Posterior cingulate gyrus (tissue), 11 donors: ENCODE results near the gene NAGLU.

Source experiments
- DNase-seq, 10 donors: peaks; one replicate each; pipeline versions ENCODE4 v3.0.0 to v3.0.0-alpha.2; 2020 to 2021; ENCODE audit warnings: mixed read lengths in 3 of 10
- intact Hi-C: fragments of 100-400 bp; cut with DNase I; formaldehyde crosslinking; loops from one replicate; pipeline ENCODE4 v1.15.1; 2023

The NAGLU gene

DNA sequence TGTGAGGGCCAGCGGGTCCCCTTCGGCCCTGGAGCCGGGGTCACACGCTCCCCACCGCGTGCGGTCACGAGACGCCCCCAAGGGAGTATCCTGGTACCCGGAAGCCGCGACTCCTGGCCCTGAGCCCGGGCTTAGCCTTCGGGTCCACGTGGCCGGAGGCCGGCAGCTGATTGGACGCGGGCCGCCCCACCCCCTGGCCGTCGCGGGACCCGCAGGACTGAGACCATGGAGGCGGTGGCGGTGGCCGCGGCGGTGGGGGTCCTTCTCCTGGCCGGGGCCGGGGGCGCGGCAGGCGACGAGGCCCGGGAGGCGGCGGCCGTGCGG lies at the start of gene NAGLU:
Gene NAGLU, plus strand, starts transcription at position 194 of the 324 bp plus-strand sequence. Its CDS starts 32 bp downstream, at position 226.
- intact Hi-C loops, result no loop called here
- DNase-seq, result peak; percentile 89 to 99 (median 95)

DNA sequence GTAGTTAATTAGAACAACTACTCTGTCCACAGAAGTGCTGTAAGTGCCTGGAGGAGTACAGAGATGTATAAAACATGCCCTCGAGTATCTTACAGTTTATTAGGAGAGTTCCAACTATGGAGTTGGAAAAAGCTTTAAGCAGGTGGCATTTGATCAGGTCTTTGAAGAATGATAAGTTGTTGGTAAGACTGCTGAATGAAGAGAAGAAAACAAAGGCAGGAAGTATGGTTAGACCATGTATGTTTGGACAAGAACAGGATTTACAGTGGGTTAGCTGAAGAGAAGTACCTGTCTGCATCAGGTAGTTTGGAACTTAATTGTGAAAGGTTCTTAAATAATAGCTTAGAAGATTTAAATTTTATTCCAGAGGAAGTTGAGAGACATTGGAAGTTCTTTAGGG lies 48.0 kb upstream of the NAGLU start:
- intact Hi-C loops, result no loop called here
- DNase-seq, result no peak

DNA sequence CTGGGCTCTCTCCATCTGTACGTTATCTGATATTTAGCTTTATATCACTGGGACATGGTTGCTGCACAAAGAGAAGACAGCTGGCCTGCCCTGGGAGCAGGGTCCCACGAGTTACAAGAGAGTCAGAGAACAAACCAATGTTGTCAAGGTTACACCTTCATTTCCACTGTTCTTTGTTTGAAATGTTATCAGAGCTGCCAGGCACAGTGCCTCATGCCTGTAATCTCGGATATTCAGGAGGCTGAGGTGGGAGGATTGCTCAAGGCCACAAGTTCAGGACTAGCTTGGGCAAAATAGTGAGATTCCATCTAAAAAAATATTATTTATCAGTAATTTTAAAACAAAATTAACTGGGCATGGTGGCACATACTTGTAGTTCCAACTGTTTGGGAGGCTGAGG lies 42.7 kb upstream of the NAGLU start:
- intact Hi-C loops, result no loop called here
- no peak for DNase-seq

DNA sequence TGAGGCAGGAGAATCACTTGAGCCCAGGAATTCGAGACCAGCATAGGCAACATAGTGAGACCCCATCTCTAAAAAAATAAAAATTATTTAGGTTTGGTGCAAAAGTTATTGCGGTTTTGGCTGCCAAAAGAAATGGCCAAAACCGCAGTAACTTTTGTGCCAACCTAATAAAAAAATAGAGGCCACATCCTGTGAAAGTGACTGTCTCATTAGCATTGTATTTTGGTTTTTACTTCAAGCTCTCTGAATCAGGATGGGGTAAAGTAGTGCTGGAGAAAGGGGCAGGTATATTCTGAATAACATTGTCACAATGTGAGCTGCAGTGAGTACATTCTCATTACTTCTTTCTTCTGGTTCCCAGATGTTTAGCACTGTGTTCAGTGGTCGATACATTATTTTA lies 41.4 kb upstream of the NAGLU start:
- DNase-seq, result no peak
- intact Hi-C loops, result no loop called here

DNA sequence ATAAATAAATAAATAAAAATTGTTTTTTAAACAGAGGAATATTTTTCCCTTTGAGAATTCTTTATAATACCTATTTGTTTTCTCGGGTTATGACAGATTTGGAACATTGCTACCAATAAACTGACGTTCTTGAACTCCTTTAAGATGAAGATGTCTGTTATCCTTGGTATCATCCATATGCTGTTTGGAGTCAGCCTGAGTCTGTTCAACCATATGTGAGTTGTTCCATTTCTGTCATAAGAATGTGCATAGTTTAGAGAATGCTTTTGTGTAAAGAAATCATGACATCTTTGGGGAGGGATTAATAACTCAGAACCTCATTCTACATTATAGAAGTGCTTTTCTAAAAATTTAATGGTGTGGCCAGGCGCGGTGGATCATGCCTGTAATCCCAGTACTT lies 37.2 kb upstream of the NAGLU start:
- intact Hi-C loops, result no loop called here
- no peak for DNase-seq

DNA sequence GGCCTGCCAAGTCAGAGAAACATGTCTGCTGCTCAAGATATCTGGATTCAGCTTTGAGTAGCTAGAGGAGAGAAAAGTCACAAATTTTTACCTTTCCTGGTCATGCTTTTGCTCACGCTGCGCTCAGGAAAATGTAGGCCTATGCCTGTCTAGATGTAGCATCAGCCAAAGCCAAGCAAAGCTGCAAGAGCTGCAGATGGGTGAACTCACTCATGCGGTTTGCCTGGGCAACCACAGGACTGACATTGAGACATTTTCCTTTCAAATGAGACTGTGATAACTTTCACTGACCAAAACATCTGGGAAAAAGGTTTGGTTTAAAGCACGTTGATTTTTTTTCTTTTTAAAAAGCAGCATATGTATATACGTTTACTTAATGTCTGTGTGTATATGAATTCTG lies 34.0 kb upstream of the NAGLU start:
- intact Hi-C loops, result no loop called here

DNA sequence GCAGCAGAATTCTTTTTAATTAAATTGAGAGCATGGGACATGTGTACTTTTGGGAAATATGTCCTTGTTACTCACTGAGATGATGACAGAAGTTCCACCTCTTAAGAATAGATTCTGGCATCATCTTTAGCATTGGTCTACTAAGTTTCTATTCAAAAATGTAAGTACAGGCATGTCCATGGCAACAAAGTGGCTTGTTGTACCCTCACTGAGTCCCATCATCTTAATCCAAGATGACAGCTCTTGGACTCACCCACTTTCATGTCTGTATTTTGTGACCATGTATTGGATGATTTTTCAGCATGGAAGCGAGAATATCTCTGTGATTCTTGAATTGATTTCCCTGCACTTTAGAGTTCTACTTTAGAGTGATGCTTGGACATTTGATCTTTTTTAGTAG lies 33.1 kb upstream of the NAGLU start:
- intact Hi-C loops, result no loop called here
- DNase-seq, result no peak

More for the DNA sequence above, 34.0 kb upstream of the NAGLU start:
- DNase-seq, result no peak

DNA sequence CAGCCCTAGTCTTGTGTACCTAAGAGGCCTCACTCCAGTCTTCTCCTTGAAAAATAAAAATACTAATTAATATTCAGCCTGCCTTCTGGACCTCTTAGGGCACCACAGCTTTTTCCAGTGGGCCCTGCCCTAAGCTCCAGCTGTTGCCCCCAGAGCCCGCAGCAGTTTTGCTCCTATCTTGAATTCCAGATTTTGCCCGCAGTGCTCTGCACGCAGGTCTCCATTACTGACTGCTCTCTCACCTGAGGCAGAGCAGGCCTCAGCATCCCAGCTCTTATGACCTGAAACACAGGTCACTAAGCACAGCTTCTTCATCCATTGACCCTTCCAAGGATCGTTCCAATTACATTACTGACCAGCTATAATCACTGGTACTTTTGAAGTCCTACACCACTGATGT lies 28.4 kb upstream of the NAGLU start:
- intact Hi-C loops, result no loop called here
- no peak for DNase-seq

DNA sequence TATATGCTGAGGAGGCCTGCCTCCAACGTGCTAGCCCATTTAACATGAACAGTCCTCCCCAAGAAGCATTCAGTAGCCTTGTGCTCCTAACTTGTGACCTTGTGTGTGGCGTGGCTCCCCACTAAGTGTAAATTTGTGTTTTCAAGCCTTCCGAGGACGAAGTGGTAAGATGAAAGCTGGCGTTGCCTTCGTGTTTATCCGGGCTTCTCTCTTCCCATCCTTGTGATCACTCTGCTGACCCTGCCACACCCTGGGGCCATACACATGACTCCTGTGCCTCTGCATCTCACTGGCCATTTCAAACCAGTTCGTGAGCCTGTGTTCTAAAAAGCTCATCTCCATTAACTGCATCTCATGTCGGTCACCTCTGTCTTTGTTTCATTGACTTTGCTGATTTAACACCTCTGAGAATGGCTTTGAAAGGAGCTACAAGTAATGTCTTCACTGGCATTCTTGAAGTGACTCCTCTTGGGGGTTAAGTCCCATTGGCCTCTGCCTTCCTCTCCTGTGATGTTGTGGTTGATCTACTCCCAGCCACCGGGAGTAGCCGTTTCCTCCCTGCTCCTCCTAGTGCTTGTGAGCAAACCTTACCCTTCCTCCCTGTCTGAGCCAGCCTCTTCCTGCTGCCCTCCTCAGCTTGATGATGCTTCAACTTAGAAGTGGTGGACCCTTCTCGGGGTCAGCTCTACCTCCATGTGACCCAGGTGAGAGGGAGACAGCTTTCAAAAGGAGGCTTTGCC lies 27.4 kb upstream of the NAGLU start:
- DNase-seq, result no peak
- intact Hi-C loops, result no loop called here

DNA sequence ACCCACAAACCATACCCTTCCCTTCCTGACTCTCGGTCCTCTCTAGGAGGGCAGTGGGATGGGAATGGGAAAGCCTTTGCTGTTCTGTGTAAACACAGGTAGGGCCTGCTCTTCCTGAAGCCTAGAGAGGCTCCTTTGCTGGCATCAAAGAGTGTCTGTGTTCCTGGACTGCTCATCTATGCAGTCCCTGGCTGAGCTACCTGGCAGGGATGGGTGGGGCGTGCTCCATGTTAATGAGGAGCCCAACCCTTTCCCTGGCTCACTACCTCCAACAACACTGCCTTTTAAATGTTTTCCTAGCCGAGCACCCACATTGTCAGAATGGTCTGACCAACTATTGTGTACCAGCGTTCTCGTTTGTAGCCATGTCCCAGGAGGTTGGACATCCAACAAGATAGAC lies 26.6 kb upstream of the NAGLU start:
- intact Hi-C loops, result no loop called here

DNA sequence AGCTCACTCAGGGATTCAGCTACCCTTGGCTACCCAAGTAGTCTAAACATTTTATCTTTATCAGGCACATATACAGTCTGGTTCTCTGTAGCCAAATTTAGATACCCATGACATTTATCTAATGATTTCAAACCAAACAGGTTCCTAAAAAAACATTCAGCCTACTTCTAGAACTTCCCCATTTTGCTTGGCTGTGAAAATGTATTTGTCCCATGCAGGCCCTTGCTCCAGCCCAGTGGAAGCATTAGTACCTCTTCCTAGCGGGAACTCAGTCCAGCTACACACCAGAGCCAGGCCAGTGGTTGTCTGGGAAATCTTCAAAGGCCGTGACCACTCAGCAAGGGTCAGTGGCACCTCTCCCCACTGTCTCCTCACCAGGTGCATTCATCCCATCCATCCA lies 26.2 kb upstream of the NAGLU start:
- intact Hi-C loops, result loop anchor here (10.0 kb wide), 1 partner anchor 45 kb away; no protein-coding TSS in a partner anchor
- no peak for DNase-seq

More for the DNA sequence above, 26.6 kb upstream of the NAGLU start:
- no peak for DNase-seq

DNA sequence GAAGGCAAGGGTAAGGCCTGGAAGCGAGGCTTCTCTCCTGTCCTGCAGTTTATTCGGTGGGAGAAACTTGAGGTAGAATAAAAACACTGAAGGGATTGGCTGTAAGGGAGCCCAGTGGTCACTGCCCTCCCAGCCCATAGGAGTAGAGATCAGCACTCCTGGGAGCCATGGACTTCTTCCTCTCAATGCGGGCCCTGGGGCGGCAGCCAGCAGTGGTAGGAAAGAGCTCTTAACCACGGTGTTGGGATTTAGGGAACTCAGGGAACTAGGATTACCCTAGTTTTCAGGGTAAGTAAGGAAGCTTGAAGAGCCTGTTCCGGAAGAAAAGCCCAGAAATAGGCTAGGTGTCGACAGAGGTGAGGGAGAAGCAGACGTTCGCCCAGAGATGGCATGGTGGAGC lies 23.8 kb upstream of the NAGLU start:
- intact Hi-C loops, result loop anchor here (10.0 kb wide), 1 partner anchor 47 kb away; no protein-coding TSS in a partner anchor
- peak in 2 of 10 donors; percentile 12 to 29 for DNase-seq

DNA sequence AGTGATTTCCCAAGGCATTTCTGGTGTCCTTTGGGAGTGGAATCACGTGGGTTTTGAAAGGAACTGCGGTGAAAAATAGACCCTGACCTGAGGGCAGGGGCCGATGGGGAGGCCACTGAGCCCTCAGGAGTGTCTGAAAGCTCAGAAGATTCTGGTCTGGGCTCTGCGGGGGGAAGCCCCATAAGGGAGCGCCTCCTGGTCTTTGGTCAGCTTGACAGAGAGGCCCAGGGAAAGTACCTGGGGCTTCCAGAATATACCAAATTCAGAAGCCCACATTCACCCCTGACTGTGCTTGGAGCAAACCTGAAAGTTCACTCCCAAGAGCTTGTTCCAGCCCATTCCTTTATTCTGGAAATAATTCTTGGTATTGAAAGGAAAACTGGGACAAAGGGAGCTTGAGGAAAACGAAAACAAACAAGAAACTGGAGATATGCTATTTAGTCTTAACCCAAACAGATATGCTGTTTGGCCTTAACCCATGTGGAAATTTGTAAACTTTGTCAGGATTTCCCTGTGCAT lies 23.2 kb upstream of the NAGLU start:
- DNase-seq, result peak in 2 of 10 donors; percentile 20 to 60

DNA sequence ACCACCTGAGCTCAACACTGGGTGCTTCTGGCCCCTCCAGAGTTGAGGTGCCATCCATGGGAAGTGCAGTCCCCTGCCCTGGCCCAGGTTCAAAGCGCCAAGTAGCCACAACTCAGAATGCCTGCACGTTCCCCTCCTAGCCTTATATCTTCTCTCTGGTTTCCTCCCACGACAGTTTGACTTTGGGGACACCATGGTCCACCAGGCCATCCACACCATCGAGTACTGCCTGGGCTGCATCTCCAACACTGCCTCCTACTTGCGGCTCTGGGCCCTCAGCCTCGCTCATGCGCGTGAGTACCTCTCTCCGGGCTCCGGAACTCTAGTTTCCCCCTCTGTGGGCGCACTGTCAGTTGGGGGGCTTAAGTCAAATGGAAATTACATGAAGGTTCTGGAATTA lies 22.4 kb upstream of the NAGLU start:
- intact Hi-C loops, result loop anchor here (10.0 kb wide), 1 partner anchor 49 kb away; no protein-coding TSS in a partner anchor
- DNase-seq, result peak in 1 of 10 donors; percentile 49

More for the DNA sequence above, 23.2 kb upstream of the NAGLU start:
- intact Hi-C loops, result loop anchor here (10.0 kb wide), 1 partner anchor 48 kb away; no protein-coding TSS in a partner anchor

DNA sequence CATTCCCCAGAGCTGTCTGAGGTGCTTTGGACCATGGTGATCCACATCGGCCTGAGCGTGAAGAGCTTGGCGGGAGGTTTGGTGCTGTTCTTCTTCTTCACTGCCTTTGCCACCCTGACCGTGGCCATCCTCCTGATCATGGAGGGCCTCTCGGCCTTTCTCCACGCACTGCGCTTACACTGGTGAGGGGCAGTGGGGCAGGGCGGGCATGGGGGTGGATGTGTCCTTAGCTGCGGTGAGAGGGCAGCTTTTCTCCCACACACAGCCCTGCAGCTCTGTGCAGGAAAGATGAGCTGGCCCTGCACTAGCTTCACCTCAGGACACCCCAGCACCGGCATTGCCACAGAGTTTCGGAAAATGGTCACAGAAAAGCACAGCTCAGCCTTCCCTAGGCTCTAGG lies 21.8 kb upstream of the NAGLU start:
- peak in 2 of 10 donors; percentile 31 to 38 for DNase-seq
- intact Hi-C loops, result loop anchor here (10.0 kb wide), 1 partner anchor 49 kb away; no protein-coding TSS in a partner anchor

DNA sequence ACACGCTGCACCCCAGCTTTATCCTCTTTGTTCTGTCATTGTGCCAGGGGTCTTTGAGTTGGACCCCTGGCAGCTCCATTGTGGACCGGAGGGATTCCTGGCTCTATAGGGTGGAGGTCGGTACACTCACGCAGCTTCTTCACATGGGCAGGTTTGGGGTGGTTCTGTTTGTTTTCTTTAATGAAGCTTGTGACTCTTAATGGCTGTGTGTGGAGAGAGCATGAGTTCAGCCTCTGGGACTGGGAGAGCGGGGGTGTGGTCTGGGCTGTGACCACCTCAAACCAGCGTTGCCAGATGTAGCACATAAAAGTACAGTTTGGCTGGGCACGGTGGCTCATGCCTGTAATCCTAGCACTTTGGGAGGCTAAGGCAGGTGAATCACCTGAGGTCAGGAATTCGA lies 21.2 kb upstream of the NAGLU start:
- peak in 2 of 10 donors; percentile 5 to 19 for DNase-seq
- intact Hi-C loops, result loop anchor here (10.0 kb wide), 1 partner anchor 50 kb away; no protein-coding TSS in a partner anchor

DNA sequence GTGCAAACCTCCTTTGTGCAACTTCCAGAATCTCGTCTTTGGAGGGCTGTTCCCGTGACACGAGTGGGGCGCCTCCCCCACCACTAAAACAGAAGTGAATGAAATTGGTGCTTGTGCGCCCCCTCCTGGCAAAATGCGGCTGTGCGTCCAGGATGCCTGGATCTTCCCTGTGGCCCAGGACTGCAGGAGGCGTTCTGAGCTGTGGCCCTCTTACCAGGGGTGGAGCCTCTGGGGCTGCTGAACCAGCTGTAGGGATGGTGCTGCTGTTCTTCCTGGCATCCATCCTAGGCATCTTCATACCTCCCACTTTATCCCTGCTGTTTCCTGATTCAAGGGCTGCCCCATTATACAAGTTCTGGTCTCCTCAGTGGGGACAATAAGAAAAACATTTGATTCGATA lies 18.5 kb upstream of the NAGLU start:
- intact Hi-C loops, result loop anchor here (10.0 kb wide), 1 partner anchor 53 kb away; no protein-coding TSS in a partner anchor
- peak; percentile 58 to 97 (median 83) for DNase-seq

DNA sequence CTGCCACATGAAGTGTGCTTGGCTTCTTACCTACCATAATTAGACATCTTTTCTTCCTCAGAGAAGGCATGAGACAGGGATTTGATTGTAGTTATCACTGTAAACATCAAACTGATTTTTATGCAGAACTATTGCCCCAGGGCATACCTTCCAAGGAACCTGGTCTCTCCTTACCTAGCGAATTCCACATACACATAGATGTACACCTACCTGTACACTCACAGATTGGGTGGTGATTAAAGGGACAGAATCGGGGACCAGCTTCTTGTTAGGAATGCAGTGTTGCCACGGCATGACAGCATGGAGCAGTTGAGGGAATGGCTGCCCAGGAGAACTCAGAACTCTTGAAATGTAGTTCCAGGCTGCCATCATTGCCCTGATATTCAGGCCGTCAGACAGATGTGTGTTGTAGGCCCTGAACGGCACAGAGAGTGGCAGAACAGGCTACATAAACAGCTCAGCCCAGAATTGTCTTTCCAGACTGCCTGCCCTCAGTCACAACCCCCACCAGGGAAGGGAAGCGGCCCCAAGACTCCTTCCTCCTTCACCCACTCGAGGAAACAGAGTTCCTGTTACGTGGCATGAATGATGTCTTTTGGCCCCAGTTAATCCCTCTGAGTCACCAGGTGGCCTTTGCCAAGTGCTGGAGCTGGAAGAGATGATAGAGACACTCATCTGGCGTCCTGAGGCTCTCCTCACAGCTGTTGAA lies 17.8 kb upstream of the NAGLU start:
- intact Hi-C loops, result loop anchor here (10.0 kb wide), 1 partner anchor 53 kb away; no protein-coding TSS in a partner anchor
- peak in 5 of 10 donors; percentile 17 to 90 (median 54) for DNase-seq

DNA sequence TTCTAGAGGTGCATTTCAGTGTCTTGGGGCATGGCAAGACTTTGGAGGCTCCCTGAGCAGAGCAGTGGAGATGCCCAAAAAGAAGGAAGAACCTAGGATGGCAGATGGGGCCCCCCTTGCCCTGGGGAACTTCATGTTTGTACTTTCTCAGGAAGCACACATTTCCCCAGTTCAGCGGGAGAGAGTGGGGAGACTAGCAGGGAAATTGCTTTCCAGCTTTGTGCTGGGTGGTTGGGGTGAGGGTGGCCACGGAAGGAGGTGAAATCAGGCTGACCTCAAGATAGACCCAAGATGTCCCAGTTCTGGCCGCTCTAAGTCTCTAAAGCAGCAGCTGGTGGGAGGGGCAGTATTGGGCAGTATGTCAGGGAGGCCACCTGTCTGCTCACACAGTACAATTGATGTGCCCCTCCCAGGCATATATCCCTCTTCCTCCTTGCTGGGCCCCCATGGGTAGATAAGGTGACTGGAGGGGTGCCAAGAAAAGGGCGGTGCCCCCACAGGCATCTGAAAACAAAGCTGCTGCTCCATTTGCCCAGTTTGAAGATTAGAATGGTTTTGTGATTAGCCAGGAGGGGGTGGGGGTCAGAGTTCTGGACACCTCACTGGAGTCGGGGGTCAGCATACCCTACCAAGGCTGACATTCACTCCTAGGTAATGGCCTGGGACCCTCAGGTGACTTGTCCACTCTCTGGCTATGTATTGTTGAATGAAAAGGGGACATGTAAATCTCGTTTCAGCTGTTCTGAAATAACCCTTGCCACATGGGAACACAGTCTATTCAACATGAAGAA lies 17.1 kb upstream of the NAGLU start:
- intact Hi-C loops, result loop anchor here (10.0 kb wide), 1 partner anchor 54 kb away; no protein-coding TSS in a partner anchor
- DNase-seq, result peak in 1 of 10 donors; percentile 78
